Heart right ventricle (tissue), 16 donors: ENCODE data around the gene C2orf76. TPM values are rescaled to one million over a fixed set of nuclear protein-coding genes. Genes with fewer than 3 reads are reported as not detected.

Experiments
- ATAC-seq, 8 donors: fragments of 200-7000 bp; cut with Tn5 transposase; one replicate each; pipeline ENCODE4 v1.9.1; 2020; ENCODE audit warnings: mild to moderate bottlenecking in 8 of 8, moderate library complexity in 8 of 8, moderate number of reproducible peaks in 1 of 8
- DNase-seq, 2 donors: peaks; one replicate each; pipeline ENCODE4 v3.0.0-alpha.2; 2020
- H3K27ac ChIP-seq, 10 donors: fragments of 200-600 bp; sonication (generic) in 2 of 10; one replicate each; pipeline versions ENCODE4 v1.5.0 to v1.8.0; 2020 to 2022; ENCODE audit warnings: mild to moderate bottlenecking in 3 of 10
- H3K27me3 ChIP-seq, 7 donors: fragments of 200-600 bp; one replicate each; pipeline ENCODE4 v1.8.0; 2021 to 2022; ENCODE audit warnings: mild to moderate bottlenecking in 2 of 7
- H3K36me3 ChIP-seq, 9 donors: fragments of 200-600 bp; sonication (generic) in 1 of 9; one replicate each; pipeline versions ENCODE4 v1.5.0 to v1.8.0; 2020 to 2022; ENCODE audit warnings: mild to moderate bottlenecking in 2 of 9
- H3K4me1 ChIP-seq, 9 donors: fragments of 200-600 bp; sonication (generic) in 1 of 9; one replicate each; pipeline versions ENCODE4 v1.5.0 to v1.8.0; 2020 to 2022; ENCODE audit warnings: mild to moderate bottlenecking in 4 of 9
- H3K4me3 ChIP-seq, 10 donors: fragments of 200-600 bp; sonication (generic) in 2 of 10; one replicate each; pipeline versions ENCODE4 v1.5.0 to v1.8.0; 2020 to 2022; ENCODE audit warnings: mild to moderate bottlenecking in 7 of 10, moderate library complexity in 2 of 10
- H3K9me3 ChIP-seq, 11 donors: fragments of 200-600 bp in 10 of 11; sonication (generic) in 2 of 11; one replicate each; pipeline versions ENCODE4 v1.5.0 to v1.8.0; 2013 to 2022; ENCODE audit warnings: mild to moderate bottlenecking in 2 of 11, control low read depth in 1 of 11, moderate library complexity in 1 of 11
- WGBS, 2 donors: extraction: QIAGEN DNeasy Blood & Tissue Kit; methylation state at CpG; one replicate each; pipeline ENCODE4 v1.1.7; 2013; ENCODE audit warnings: inconsistent platforms in 1 of 2; 5-methylcytosine and 5-hydroxymethylcytosine counted together
- intact Hi-C, 10 donors: fragments of 100-400 bp; cut with DNase I; formaldehyde crosslinking; loops; one replicate each; pipeline versions ENCODE4 v1.11.1 to v1.14.2; 2022
- polyA plus RNA-seq, 2 donors: library from polyadenylated mRNA; stranded (reverse); fragments of 200-250 nt; gene quantifications; one replicate each; pipeline ENCODE4 v1.2.3, GENCODE V29; 2013
- total RNA-seq, 10 donors: library from RNA; stranded (reverse); fragmentation: NEBNext Ultra II Directional in 3 of 10; extraction: Animal tissue kit (Norgen Biotek cat#: 25700) in 3 of 10; gene quantifications; one replicate each; pipeline versions ENCODE4 v1.2.1 to v1.2.4, GENCODE V29; 2021 to 2023
- TF ChIP-seq, protein P1 (sequence below), 9 donors: fragments of 200-600 bp; sonication (generic) in 2 of 9; IDR thresholded peaks; one replicate each; pipeline versions ENCODE4 v1.5.0 to v1.8.0; 2021 to 2022; ENCODE audit warnings: antibody characterized with exemption in 9 of 9, mild to moderate bottlenecking in 5 of 9, moderate library complexity in 1 of 9
- donor health status: Arrhythmogenic right ventricular cardiomyopathy.
- donor health status: ischemic (EF 13 %, LVEDD 7.1; RV severe dilation, severe dysfunction).
- donor health status: healthy with polysubstance abuse.
- donor health status: DM: no; HTN: yes; CAD: no.
- donor health status: DM: no; HTN: no; CAD: no.
- donor health status: ischemic (EF 25% LVEDD 6.9; RV normal size, moderate dysfunction).
- donor health status: ischemic (EF 25% LVEDD 5.7; RV mildly dilated, moderate dysfunction).
- donor health status: healthy.
- donor health status: DM: yes; HTN: yes; CAD: no.
- donor health status: Ischemic cardiomyopathy.
- donor health status: ischemic (EF 35%, LVEDD 5.7; RV mildly dilated, moderate dysfunction).
- donor health status: nonischemic (EF 11% LVEDD 7.7; RV severe dilation, severe dysfunction).
- donor health status: DM: yes; HTN: yes; CAD: no.
- donor health status: PGD.
- donor health status: ischemic (EF 29% LVEDD 5.4; RV normal size, mild dysfunction).
- donor health status: nonischemic (EF 23%, LVEDD 6.1; RV moderate dilation, normal function).

Gene C2orf76
- total and polyA plus RNA-seq, 12 donors: 5.1 to 12.2 (median 8.4) TPM

- TF ChIP-seq, protein P1, sequence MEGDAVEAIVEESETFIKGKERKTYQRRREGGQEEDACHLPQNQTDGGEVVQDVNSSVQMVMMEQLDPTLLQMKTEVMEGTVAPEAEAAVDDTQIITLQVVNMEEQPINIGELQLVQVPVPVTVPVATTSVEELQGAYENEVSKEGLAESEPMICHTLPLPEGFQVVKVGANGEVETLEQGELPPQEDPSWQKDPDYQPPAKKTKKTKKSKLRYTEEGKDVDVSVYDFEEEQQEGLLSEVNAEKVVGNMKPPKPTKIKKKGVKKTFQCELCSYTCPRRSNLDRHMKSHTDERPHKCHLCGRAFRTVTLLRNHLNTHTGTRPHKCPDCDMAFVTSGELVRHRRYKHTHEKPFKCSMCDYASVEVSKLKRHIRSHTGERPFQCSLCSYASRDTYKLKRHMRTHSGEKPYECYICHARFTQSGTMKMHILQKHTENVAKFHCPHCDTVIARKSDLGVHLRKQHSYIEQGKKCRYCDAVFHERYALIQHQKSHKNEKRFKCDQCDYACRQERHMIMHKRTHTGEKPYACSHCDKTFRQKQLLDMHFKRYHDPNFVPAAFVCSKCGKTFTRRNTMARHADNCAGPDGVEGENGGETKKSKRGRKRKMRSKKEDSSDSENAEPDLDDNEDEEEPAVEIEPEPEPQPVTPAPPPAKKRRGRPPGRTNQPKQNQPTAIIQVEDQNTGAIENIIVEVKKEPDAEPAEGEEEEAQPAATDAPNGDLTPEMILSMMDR (IDR thresholded peaks at IDR 0.05): no peak
- intact Hi-C loops: loop anchor here in 6 of 10 donors (5.0 to 10.0 kb wide), 7 partner anchors 51 to 429 kb away; partner anchors contain the start of genes C2orf76 (in 2 of the 6) and DBI (in 2 of the 6)
Measured at GRCh38 chr2:119311371-119311770, 55.3 kb downstream of the C2orf76 start.

GRCh38 chr2:119308793-119309330 lies 57.8 kb downstream of the C2orf76 start:
- Histone ChIP-seq H3K36me3 (no peaks in the 10 kb centered on the region), H3K9me3 (no peaks in the 10 kb centered on the region), H3K4me1 (peaks cover 0 to 32% (median 8%) of the 10 kb centered on the region in 9 donors), H3K27me3 (no peaks in the 10 kb centered on the region), H3K27ac (peak overlapping the region in 2 of 10 donors; percentile 29 to 82), H3K4me3 (no peak overlapping the region)
- intact Hi-C loops: no loop called here
- TF ChIP-seq, protein P1 (IDR thresholded peaks at IDR 0.05): no peak
- DNase-seq (no peak), ATAC-seq (no peak)
- 67 to 78% methylated on average over 4 of the region's 4 CpGs for WGBS, 2 donors

More at GRCh38 chr2:119311371-119311770, 55.3 kb downstream of the C2orf76 start:
- WGBS, 2 donors: 65 to 70% methylated on average over 5 of the region's 5 CpGs
- H3K27me3 ChIP-seq: no peaks in the 10 kb centered on the region
- peaks cover 0 to 34% (median 16%) of the 10 kb centered on the region in 9 donors for H3K4me1 ChIP-seq
- no peak for DNase-seq
- H3K9me3 ChIP-seq: no peaks in the 10 kb centered on the region
- peak in 1 of 8 donors; percentile 6 for ATAC-seq
- H3K27ac ChIP-seq: no peak overlapping the region
- no peaks in the 10 kb centered on the region for H3K36me3 ChIP-seq
- H3K4me3 ChIP-seq: no peak overlapping the region

GRCh38 chr2:119307419-119308140 lies 59.1 kb downstream of the C2orf76 start:
- TF ChIP-seq, protein P1 (IDR thresholded peaks at IDR 0.05): no peak
- Histone ChIP-seq H3K27ac (peak overlapping the region in 6 of 10 donors; percentile 78 to 87 (median 82)), H3K27me3 (no peaks in the 10 kb centered on the region), H3K36me3 (no peaks in the 10 kb centered on the region), H3K4me1 (peaks cover 0 to 34% (median 8%) of the 10 kb centered on the region in 9 donors), H3K9me3 (no peaks in the 10 kb centered on the region), H3K4me3 (no peak overlapping the region)
- no peak for DNase-seq
- no peak for ATAC-seq
- 92 to 93% methylated on average over 7 of the region's 7 CpGs for WGBS, 2 donors
- intact Hi-C loops: no loop called here

- ATAC-seq (peak in 7 of 8 donors; percentile 30 to 70 (median 63)), DNase-seq (no peak)
- Histone ChIP-seq H3K9me3 (no peaks in the 10 kb centered on the region), H3K27ac (peak overlapping the region in 9 of 10 donors; percentile 47 to 87 (median 80)), H3K36me3 (peaks cover 0 to 2% (median 0%) of the 10 kb centered on the region in 9 donors), H3K4me3 (peak overlapping the region in 8 of 10 donors; percentile 8 to 41 (median 34)), H3K27me3 (no peaks in the 10 kb centered on the region), H3K4me1 (peaks cover 0 to 32% (median 8%) of the 10 kb centered on the region in 9 donors)
- WGBS, 2 donors: 53 to 57% methylated on average over 10 of the region's 10 CpGs
- intact Hi-C loops: no loop called here
- TF ChIP-seq, protein P1 (IDR thresholded peaks at IDR 0.05): no peak
Measured at GRCh38 chr2:119306196-119306590, 60.4 kb downstream of the C2orf76 start.
